ENCODE results near the gene GFRA1. TPM values are rescaled to one million over a fixed set of nuclear protein-coding genes. Genes with fewer than 3 reads are reported as not detected.
A peak's percentile ranks its signal among the peaks of the same experiment; 100 is the strongest.

GFRA1 gene
- polyA plus RNA-seq, 1 of the 3 experiments (the other 2 are of a cell fraction), result 1.6 TPM

- H3K9ac ChIP-seq, result no peak overlapping the region
- no peaks in the 10 kb centered on the region for H3F3A ChIP-seq (replicated peaks; ENCODE audit: insufficient read depth)
- POLR2A ChIA-PET, result no interaction called here
- H3K79me2 ChIP-seq (ENCODE audit: insufficient read depth), result no peaks in the 10 kb centered on the region
- H3K9me2 ChIP-seq, result no peaks in the 10 kb centered on the region
- no peaks in the 10 kb centered on the region for H3K36me3 ChIP-seq (replicated peaks in 1 of 2; ENCODE audit: control insufficient read depth in 1 of 2, insufficient read depth in 2 of 2, low read length in 1 of 2)
- peaks cover 41% of the 10 kb centered on the region for H3K27me3 ChIP-seq (ENCODE audit: insufficient read depth)
- H3K4me1 ChIP-seq (ENCODE audit: control insufficient read depth in 1 of 2, insufficient read depth in 2 of 2, low read depth in 1 of 2, low read length in 1 of 2), result peaks cover 4 to 22% of the 10 kb centered on the region in 2 experiments; a peak in 1 of 4 replicates
- no peaks in the 10 kb centered on the region for H4K20me1 ChIP-seq (ENCODE audit: insufficient read depth)
- no peak overlapping the region for H3K4me2 ChIP-seq
- TF ChIP-seq MEF2A (IDR thresholded peaks at IDR 0.05; ENCODE audit: borderline replicate concordance, low read depth) (no peak), JUND (IDR thresholded peaks at IDR 0.05) (no peak), RXRA (IDR thresholded peaks at IDR 0.05; ENCODE audit: borderline replicate concordance, low read depth) (no peak), RFX5 (IDR thresholded peaks at IDR 0.05; ENCODE audit: low read length) (no peak), TEAD4 (IDR thresholded peaks at IDR 0.05; ENCODE audit: borderline replicate concordance, insufficient read depth) (no peak)
- H3K27ac ChIP-seq (ENCODE audit: low read depth in 2 of 2, low read length in 1 of 2), result no peak overlapping the region
- 86% methylated on average over 7 of the region's 9 CpGs for WGBS (ENCODE audit: low lambda C conversion rate)
- no peak overlapping the region for H2AFZ ChIP-seq (ENCODE audit: low read depth)
- no peaks in the 10 kb centered on the region for H3K9me3 ChIP-seq
- H3K4me3 ChIP-seq (ENCODE audit: low read depth in 2 of 2, low read length in 1 of 2), result no peak overlapping the region
- CTCF ChIA-PET, result interaction anchor here (2.1 to 2.5 kb wide), 2 partner anchors 18 to 470 kb away, joined by 6 to 13 read pairs; no protein-coding TSS in a partner anchor
- peak; percentile 9 for DNase-seq
These were observed 2.8 kb downstream of the GFRA1 start for GRCh38 chr10:116270126-116270770.

GRCh38 chr10:116269619-116270018 is 3.4 kb downstream of the GFRA1 start:
- ChIA-PET POLR2A (no interaction called here), CTCF (no interaction called here)
- Histone ChIP-seq H3K27ac (ENCODE audit: low read depth in 2 of 2, low read length in 1 of 2) (no peak overlapping the region), H3K4me2 (no peak overlapping the region), H3K79me2 (ENCODE audit: insufficient read depth) (no peaks in the 10 kb centered on the region), H3K9me2 (no peaks in the 10 kb centered on the region), H2AFZ (ENCODE audit: low read depth) (no peak overlapping the region), H4K20me1 (ENCODE audit: insufficient read depth) (no peaks in the 10 kb centered on the region), H3K27me3 (ENCODE audit: insufficient read depth) (peaks cover 38% of the 10 kb centered on the region), H3K4me3 (ENCODE audit: low read depth in 2 of 2, low read length in 1 of 2) (no peak overlapping the region), H3K4me1 (ENCODE audit: control insufficient read depth in 1 of 2, insufficient read depth in 2 of 2, low read depth in 1 of 2, low read length in 1 of 2) (peaks cover 4 to 22% of the 10 kb centered on the region in 2 experiments; a peak in 1 of 4 replicates), H3K36me3 (replicated peaks in 1 of 2; ENCODE audit: control insufficient read depth in 1 of 2, insufficient read depth in 2 of 2, low read length in 1 of 2) (no peaks in the 10 kb centered on the region), H3F3A (replicated peaks; ENCODE audit: insufficient read depth) (no peaks in the 10 kb centered on the region), H3K9ac (no peak overlapping the region), H3K9me3 (no peaks in the 10 kb centered on the region)
- WGBS (ENCODE audit: low lambda C conversion rate), result 66% methylated on average over 6 of the region's 6 CpGs
- no peak for DNase-seq
- TF ChIP-seq GATA2 (CRISPR knock-in tag; IDR thresholded peaks at IDR 0.05) (no peak), YY1 (IDR thresholded peaks at IDR 0.05; ENCODE audit: low read depth) (no peak), RCOR1 (IDR thresholded peaks at IDR 0.05; ENCODE audit: low read length) (no peak), CHD2 (IDR thresholded peaks at IDR 0.05; ENCODE audit: low read length, partially characterized antibody) (no peak), GABPA (IDR thresholded peaks at IDR 0.05; ENCODE audit: low read depth) (no peak), SMC3 (IDR thresholded peaks at IDR 0.05; ENCODE audit: low read depth, low read length) (no peak), TCF12 (IDR thresholded peaks at IDR 0.05) (no peak), USF2 (IDR thresholded peaks at IDR 0.05; ENCODE audit: borderline replicate concordance, low read depth, low read length) (no peak), SIN3A (IDR thresholded peaks at IDR 0.05; ENCODE audit: borderline replicate concordance, low read depth, low read length) (no peak), MXI1 (IDR thresholded peaks at IDR 0.05; ENCODE audit: low read depth, low read length) (no peak), POLR2AphosphoS5 (IDR thresholded peaks at IDR 0.05; ENCODE audit: low read depth, low read length) (no peak), NFIC (IDR thresholded peaks at IDR 0.05; ENCODE audit: borderline replicate concordance) (no peak), FOSL2 (IDR thresholded peaks at IDR 0.05; ENCODE audit: borderline replicate concordance, low read depth) (no peak), MAX (IDR thresholded peaks at IDR 0.05; ENCODE audit: low read depth) (no peak), FOXJ3 (CRISPR knock-in tag; IDR thresholded peaks at IDR 0.05) (no peak), ELF1 (IDR thresholded peaks at IDR 0.05) (no peak)

All from SK-N-SH (cell line).